Liver (tissue), 9 donors: ENCODE results near the gene LAMA5. TPM values are rescaled to one million over a fixed set of nuclear protein-coding genes. Genes with fewer than 3 reads are reported as not detected.

Experiments
- DNase-seq: peaks from one replicate; pipeline ENCODE4 v3.0.0-alpha.2; 2017; ENCODE audit warnings: low spot score
- H3K27ac ChIP-seq, 2 donors: one replicate each; pipeline ENCODE4 v1.7.0; 2013; ENCODE audit warnings: inconsistent platforms in 2 of 2, low read length in 2 of 2, control low read depth in 1 of 2, low read depth in 1 of 2, mild to moderate bottlenecking in 1 of 2
- H3K27me3 ChIP-seq, 4 donors: one replicate each; pipeline versions ENCODE4 v1.6.1 to v1.7.0; 2013; ENCODE audit warnings: low read length in 3 of 4, inconsistent platforms in 1 of 4, mild to moderate bottlenecking in 1 of 4, moderate library complexity in 1 of 4; ENCODE audit not compliant: control insufficient read depth in 4 of 4, insufficient read depth in 4 of 4
- H3K36me3 ChIP-seq, 4 donors: one replicate each; pipeline versions ENCODE4 v1.6.1 to v1.7.0; 2013; ENCODE audit warnings: low read length in 3 of 4, mild to moderate bottlenecking in 3 of 4, low read depth in 1 of 4, moderate library complexity in 1 of 4; ENCODE audit not compliant: control insufficient read depth in 4 of 4, insufficient read depth in 3 of 4
- H3K4me1 ChIP-seq, 4 donors: one replicate each; pipeline versions ENCODE4 v1.6.1 to v1.7.0; 2013; ENCODE audit warnings: low read length in 3 of 4, mild to moderate bottlenecking in 3 of 4, moderate library complexity in 1 of 4; ENCODE audit not compliant: control insufficient read depth in 4 of 4, insufficient read depth in 4 of 4
- H3K4me3 ChIP-seq, 3 donors: one replicate each; pipeline versions ENCODE4 v1.6.1 to v1.7.0; 2013; ENCODE audit warnings: low read length in 3 of 3, control low read depth in 1 of 3, low read depth in 1 of 3, mild to moderate bottlenecking in 1 of 3
- H3K9ac ChIP-seq, 2 donors: one replicate each; pipeline ENCODE4 v1.7.0; 2013; ENCODE audit warnings: low read length in 2 of 2, mild to moderate bottlenecking in 2 of 2, moderate library complexity in 2 of 2, control low read depth in 1 of 2, low read depth in 1 of 2
- H3K9me3 ChIP-seq, 4 donors: one replicate each; pipeline versions ENCODE4 v1.6.1 to v1.7.0; 2013; ENCODE audit warnings: low read length in 3 of 4; ENCODE audit not compliant: control insufficient read depth in 4 of 4
- EGR1 ChIP-seq, 2 donors: IDR thresholded peaks; 2 replicates each; pipeline ENCODE4 v1.6.1; 2016 to 2018; ENCODE audit warnings: antibody characterized with exemption in 2 of 2, low read depth in 2 of 2
- FOXA1 ChIP-seq: IDR thresholded peaks from 2 replicates; pipeline ENCODE4 v1.6.1; 2016; ENCODE audit warnings: antibody characterized with exemption
- FOXA2 ChIP-seq: IDR thresholded peaks from 2 replicates; pipeline ENCODE4 v1.6.1; 2016; ENCODE audit warnings: antibody characterized with exemption
- GABPA ChIP-seq, 2 donors: IDR thresholded peaks in 1 of 2; conservative IDR thresholded peaks in 1 of 2; 2 replicates each; pipeline ENCODE4 v1.6.1; 2016; ENCODE audit warnings: antibody characterized with exemption in 2 of 2, mild to moderate bottlenecking in 1 of 2, moderate library complexity in 1 of 2
- HNF4A ChIP-seq, 2 donors: conservative IDR thresholded peaks; 2 replicates each; pipeline ENCODE4 v1.6.1; 2016; ENCODE audit warnings: antibody characterized with exemption in 2 of 2, mild to moderate bottlenecking in 2 of 2
- HNF4G ChIP-seq: IDR thresholded peaks from 2 replicates; pipeline ENCODE4 v1.6.1; 2016; ENCODE audit warnings: antibody characterized with exemption
- JUND ChIP-seq, 2 donors: IDR thresholded peaks; 2 replicates each; pipeline ENCODE4 v1.6.1; 2016; ENCODE audit warnings: antibody characterized with exemption in 2 of 2
- NR2F2 ChIP-seq: IDR thresholded peaks from 2 replicates; pipeline ENCODE4 v1.6.1; 2016; ENCODE audit warnings: antibody characterized with exemption
- RAD21 ChIP-seq, 2 donors: IDR thresholded peaks; 2 replicates each; pipeline ENCODE4 v1.6.1; 2016; ENCODE audit warnings: antibody characterized with exemption in 2 of 2, mild to moderate bottlenecking in 2 of 2
- RXRA ChIP-seq, 2 donors: IDR thresholded peaks; 2 replicates each; pipeline ENCODE4 v1.6.1; 2017 to 2018; ENCODE audit warnings: antibody characterized with exemption in 2 of 2, mild to moderate bottlenecking in 1 of 2
- SP1 ChIP-seq: IDR thresholded peaks from 2 replicates; pipeline ENCODE4 v1.6.1; 2018; ENCODE audit warnings: antibody characterized with exemption, mild to moderate bottlenecking
- TAF1 ChIP-seq: conservative IDR thresholded peaks from 2 replicates; pipeline ENCODE4 v1.6.1; 2016; ENCODE audit warnings: antibody characterized with exemption, mild to moderate bottlenecking
- YY1 ChIP-seq: IDR thresholded peaks from 2 replicates; pipeline ENCODE4 v1.6.1; 2016; ENCODE audit warnings: antibody characterized with exemption, mild to moderate bottlenecking
- WGBS: extraction: QIAGEN DNeasy Blood & Tissue Kit; methylation state at CpG from one replicate; pipeline ENCODE4 v1.1.7; 2013; 5-methylcytosine and 5-hydroxymethylcytosine counted together
- polyA plus RNA-seq, 2 donors: library from polyadenylated mRNA; stranded (reverse) in 1 of 2; unstranded in 1 of 2; fragments of 200-250 nt in 1 of 2; fragments of >200 nt in 1 of 2; fragmentation: Nextera tagmentation in 1 of 2; extraction: Ambion mirVana in 1 of 2; gene quantifications; one replicate each; pipeline versions ENCODE4 v1.2.1 to v1.2.3, GENCODE V29; 2013 to 2015
- total RNA-seq, 2 donors: library from RNA; depleted of rRNA; stranded (reverse); fragments of >200 nt; gene quantifications; one replicate each; pipeline ENCODE4 v1.2.3, GENCODE V29; 2014
- TF ChIP-seq, protein P1 (sequence below): IDR thresholded peaks from 2 replicates; pipeline ENCODE4 v1.6.1; 2016; ENCODE audit warnings: antibody characterized with exemption, mild to moderate bottlenecking
- TF ChIP-seq, protein P2 (sequence below): fragments of 150-350 bp; IDR thresholded peaks from 2 replicates; pipeline ENCODE4 v1.5.1; 2017; ENCODE audit warnings: improper control_type of control experiment, low read depth, low read length; ENCODE audit not compliant: missing input control
- TF ChIP-seq, protein P3 (sequence below): IDR thresholded peaks from 2 replicates; pipeline ENCODE4 v1.6.1; 2016; ENCODE audit warnings: antibody characterized with exemption
- TF ChIP-seq, protein P4 (sequence below): IDR thresholded peaks from 2 replicates; pipeline ENCODE4 v1.6.1; 2016; ENCODE audit warnings: antibody characterized with exemption
- TF ChIP-seq, protein P5 (sequence below): IDR thresholded peaks from 2 replicates; pipeline ENCODE4 v1.6.1; 2016; ENCODE audit warnings: antibody characterized with exemption
- donor health status: healthy.
- donor health status: healthy.
- donor health status: healthy.
- donor health status: healthy.
- donor health status: healthy.

Gene LAMA5
- total and polyA plus RNA-seq, 4 donors: 3.6 to 40.2 (median 13.7) TPM

DNA sequence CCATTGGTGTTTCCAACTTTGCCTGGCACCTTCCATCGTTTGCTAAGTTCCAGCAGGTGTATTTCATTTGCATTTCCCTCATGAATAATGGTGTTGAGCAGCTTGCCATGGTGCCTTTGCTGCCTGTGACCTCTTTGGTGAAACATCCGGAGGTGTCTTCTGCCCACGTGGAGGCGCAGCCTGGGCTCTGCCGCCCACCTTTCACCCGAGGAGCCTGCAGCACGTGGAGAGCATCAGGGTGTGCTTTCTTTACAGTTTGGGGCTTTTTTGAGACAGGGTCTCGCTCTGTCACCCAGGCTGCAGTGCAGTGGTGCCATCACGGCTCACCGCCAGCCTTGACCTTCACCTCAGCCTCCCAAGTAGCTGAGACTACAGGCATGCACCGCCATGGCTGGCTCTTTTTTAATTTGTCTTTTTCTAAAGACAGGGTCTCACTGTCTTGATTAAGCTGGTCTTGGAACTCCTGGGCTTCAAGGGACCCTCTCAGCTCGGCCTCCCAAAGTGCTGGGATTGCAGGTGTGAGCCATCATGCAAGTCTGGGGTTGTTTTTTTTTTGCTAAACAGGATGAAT is 67.4 kb downstream of the LAMA5 start:
- Histone ChIP-seq H3K4me1 (peaks cover 14 to 43% (median 34%) of the 10 kb centered on the region in 4 donors), H3K36me3 (peaks cover 0 to 14% (median 7%) of the 10 kb centered on the region in 4 donors), H3K27ac (no peak overlapping the region), H3K4me3 (no peak overlapping the region), H3K9me3 (no peaks in the 10 kb centered on the region), H3K9ac (no peak overlapping the region), H3K27me3 (no peaks in the 10 kb centered on the region)
- 90% methylated on average over 12 of the region's 12 CpGs for WGBS
- TF ChIP-seq NR2F2: no peak
- TF ChIP-seq, protein P1, sequence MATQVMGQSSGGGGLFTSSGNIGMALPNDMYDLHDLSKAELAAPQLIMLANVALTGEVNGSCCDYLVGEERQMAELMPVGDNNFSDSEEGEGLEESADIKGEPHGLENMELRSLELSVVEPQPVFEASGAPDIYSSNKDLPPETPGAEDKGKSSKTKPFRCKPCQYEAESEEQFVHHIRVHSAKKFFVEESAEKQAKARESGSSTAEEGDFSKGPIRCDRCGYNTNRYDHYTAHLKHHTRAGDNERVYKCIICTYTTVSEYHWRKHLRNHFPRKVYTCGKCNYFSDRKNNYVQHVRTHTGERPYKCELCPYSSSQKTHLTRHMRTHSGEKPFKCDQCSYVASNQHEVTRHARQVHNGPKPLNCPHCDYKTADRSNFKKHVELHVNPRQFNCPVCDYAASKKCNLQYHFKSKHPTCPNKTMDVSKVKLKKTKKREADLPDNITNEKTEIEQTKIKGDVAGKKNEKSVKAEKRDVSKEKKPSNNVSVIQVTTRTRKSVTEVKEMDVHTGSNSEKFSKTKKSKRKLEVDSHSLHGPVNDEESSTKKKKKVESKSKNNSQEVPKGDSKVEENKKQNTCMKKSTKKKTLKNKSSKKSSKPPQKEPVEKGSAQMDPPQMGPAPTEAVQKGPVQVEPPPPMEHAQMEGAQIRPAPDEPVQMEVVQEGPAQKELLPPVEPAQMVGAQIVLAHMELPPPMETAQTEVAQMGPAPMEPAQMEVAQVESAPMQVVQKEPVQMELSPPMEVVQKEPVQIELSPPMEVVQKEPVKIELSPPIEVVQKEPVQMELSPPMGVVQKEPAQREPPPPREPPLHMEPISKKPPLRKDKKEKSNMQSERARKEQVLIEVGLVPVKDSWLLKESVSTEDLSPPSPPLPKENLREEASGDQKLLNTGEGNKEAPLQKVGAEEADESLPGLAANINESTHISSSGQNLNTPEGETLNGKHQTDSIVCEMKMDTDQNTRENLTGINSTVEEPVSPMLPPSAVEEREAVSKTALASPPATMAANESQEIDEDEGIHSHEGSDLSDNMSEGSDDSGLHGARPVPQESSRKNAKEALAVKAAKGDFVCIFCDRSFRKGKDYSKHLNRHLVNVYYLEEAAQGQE: no peak
- TF ChIP-seq, protein P2, sequence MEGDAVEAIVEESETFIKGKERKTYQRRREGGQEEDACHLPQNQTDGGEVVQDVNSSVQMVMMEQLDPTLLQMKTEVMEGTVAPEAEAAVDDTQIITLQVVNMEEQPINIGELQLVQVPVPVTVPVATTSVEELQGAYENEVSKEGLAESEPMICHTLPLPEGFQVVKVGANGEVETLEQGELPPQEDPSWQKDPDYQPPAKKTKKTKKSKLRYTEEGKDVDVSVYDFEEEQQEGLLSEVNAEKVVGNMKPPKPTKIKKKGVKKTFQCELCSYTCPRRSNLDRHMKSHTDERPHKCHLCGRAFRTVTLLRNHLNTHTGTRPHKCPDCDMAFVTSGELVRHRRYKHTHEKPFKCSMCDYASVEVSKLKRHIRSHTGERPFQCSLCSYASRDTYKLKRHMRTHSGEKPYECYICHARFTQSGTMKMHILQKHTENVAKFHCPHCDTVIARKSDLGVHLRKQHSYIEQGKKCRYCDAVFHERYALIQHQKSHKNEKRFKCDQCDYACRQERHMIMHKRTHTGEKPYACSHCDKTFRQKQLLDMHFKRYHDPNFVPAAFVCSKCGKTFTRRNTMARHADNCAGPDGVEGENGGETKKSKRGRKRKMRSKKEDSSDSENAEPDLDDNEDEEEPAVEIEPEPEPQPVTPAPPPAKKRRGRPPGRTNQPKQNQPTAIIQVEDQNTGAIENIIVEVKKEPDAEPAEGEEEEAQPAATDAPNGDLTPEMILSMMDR: no peak
- no peak for TF ChIP-seq EGR1 (IDR thresholded peaks at IDR 0.05; ENCODE audit: low read depth in 2 of 2)
- no peak for TF ChIP-seq SP1
- no peak for TF ChIP-seq JUND (IDR thresholded peaks at IDR 0.05)
- no peak for TF ChIP-seq YY1
- TF ChIP-seq HNF4A (conservative IDR thresholded peaks at IDR 0.05): no peak
- TF ChIP-seq, protein P3, sequence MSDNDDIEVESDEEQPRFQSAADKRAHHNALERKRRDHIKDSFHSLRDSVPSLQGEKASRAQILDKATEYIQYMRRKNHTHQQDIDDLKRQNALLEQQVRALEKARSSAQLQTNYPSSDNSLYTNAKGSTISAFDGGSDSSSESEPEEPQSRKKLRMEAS: no peak
- TF ChIP-seq HNF4G: no peak
- TF ChIP-seq FOXA1: no peak
- TF ChIP-seq, protein P4, sequence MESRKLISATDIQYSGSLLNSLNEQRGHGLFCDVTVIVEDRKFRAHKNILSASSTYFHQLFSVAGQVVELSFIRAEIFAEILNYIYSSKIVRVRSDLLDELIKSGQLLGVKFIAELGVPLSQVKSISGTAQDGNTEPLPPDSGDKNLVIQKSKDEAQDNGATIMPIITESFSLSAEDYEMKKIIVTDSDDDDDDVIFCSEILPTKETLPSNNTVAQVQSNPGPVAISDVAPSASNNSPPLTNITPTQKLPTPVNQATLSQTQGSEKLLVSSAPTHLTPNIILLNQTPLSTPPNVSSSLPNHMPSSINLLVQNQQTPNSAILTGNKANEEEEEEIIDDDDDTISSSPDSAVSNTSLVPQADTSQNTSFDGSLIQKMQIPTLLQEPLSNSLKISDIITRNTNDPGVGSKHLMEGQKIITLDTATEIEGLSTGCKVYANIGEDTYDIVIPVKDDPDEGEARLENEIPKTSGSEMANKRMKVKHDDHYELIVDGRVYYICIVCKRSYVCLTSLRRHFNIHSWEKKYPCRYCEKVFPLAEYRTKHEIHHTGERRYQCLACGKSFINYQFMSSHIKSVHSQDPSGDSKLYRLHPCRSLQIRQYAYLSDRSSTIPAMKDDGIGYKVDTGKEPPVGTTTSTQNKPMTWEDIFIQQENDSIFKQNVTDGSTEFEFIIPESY: no peak
- no peak for TF ChIP-seq RXRA (IDR thresholded peaks at IDR 0.05)
- no peak for TF ChIP-seq RAD21 (IDR thresholded peaks at IDR 0.05)
- no peak for TF ChIP-seq GABPA (IDR thresholded peaks at IDR 0.05 in 1 of 2, conservative IDR thresholded peaks at IDR 0.05 in 1 of 2)
- TF ChIP-seq FOXA2: no peak
- no peak for TF ChIP-seq TAF1
- TF ChIP-seq, protein P5, sequence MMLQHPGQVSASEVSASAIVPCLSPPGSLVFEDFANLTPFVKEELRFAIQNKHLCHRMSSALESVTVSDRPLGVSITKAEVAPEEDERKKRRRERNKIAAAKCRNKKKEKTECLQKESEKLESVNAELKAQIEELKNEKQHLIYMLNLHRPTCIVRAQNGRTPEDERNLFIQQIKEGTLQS: no peak
- no peak for DNase-seq
